LoVo (cell line): ENCODE results near the gene PLPPR2.
"Not testable (repeated sequence)": the region's sequence is repeated elsewhere in the genome, so short reads cannot be mapped to it uniquely, and the experiment has no call there.

Experiments used
- DNase-seq: peaks from one replicate; pipeline ENCODE4 v3.0.0-alpha.2; 2016; ENCODE audit warnings: low spot score

Gene PLPPR2, protein sequence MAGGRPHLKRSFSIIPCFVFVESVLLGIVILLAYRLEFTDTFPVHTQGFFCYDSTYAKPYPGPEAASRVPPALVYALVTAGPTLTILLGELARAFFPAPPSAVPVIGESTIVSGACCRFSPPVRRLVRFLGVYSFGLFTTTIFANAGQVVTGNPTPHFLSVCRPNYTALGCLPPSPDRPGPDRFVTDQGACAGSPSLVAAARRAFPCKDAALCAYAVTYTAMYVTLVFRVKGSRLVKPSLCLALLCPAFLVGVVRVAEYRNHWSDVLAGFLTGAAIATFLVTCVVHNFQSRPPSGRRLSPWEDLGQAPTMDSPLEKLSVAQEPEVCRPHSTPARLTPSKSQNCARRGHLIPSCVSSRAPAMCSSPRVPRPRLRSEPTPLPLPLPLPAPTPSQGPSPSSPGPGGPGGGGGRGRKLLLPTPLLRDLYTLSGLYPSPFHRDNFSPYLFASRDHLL

GRCh38 chr19:11355160-11356073 is at the start of gene PLPPR2:
TSS of gene PLPPR2 (plus strand) at chr19:11355432. CDS start at chr19:11357674, 2,242 bp downstream.
- peak; percentile 87 for DNase-seq

GRCh38 chr19:11306337-11306736 is 48.9 kb upstream of the PLPPR2 start:
- no peak for DNase-seq

DNA sequence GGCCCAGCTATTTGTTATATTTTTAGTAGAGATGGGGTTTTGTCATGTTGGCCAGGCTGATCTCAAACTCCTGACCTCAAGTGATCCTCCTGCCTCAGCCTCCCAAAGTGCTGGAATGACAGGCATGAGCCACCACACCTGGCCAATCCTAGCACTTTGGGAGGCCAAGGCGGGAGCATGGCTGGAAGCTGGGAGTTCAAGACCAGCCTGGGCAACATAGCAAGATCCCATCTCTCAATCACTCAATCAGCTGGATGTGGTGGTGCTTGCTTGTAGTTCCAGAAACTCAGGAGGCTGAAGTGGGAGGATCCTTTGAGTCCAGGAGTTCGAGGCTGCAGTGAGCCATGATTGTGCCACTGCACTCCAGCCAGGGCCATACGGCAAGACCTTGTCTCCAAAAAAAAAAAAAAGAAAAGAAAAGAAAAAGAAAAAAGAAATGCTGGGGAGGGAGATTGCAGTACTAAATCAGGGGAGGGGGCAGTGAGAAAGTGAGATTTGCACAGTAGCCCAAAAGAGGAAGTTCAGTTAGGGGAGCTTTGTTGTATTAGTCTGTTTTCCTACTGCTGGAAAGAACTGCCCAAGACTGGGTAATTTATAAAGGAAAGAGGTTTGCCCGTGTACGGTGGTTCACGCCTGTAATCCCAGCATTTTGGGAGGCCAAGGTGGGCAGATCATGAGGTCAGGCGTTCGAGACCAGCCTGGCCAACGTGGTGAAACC is 34.8 kb upstream of the PLPPR2 start:
- DNase-seq, result not testable (repeated sequence)

DNA sequence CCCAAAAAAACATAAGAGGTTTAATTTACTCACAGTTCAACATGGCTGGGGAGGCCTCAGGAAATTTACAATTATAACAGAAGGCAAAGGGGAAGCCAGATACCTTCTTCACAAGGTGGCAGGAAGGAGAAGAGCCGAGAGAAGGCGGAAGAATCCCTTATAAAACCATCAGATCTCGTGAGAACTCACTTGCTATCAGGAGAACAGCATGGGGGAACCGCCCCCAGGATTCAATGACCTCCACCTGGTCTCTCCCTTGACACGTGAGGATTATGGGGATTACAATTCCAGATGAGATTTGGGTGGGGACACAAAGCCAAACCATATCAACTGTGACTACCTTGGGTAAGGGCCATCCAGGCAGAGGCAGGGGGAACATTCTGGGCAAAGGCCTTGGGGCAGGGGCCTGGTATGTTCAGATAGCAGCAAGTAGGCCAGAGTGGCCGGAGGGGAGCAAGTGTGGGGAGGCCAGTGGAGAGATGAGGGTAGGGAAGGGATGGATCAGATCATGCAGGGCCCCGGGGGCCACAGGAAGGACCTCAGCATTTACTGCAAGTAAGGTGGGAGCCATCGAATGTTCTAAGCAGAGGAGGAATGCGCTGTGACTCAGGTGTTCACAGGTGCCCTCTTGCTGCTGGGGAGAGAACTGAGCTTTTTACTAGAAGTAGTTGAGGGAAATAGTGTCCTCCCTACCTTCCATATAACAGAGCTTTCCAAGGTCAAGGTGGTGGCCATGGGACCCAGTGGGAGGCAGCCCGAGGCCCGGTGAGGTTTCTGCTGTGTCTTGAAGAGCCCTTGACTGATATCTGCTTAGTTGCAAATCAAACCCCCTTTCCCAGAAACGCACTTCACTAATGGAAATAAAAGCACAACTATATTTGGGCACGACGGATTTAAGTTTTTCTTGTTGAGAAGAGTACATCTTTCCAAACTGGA is 33.8 kb upstream of the PLPPR2 start:
- DNase-seq, result no peak

DNA sequence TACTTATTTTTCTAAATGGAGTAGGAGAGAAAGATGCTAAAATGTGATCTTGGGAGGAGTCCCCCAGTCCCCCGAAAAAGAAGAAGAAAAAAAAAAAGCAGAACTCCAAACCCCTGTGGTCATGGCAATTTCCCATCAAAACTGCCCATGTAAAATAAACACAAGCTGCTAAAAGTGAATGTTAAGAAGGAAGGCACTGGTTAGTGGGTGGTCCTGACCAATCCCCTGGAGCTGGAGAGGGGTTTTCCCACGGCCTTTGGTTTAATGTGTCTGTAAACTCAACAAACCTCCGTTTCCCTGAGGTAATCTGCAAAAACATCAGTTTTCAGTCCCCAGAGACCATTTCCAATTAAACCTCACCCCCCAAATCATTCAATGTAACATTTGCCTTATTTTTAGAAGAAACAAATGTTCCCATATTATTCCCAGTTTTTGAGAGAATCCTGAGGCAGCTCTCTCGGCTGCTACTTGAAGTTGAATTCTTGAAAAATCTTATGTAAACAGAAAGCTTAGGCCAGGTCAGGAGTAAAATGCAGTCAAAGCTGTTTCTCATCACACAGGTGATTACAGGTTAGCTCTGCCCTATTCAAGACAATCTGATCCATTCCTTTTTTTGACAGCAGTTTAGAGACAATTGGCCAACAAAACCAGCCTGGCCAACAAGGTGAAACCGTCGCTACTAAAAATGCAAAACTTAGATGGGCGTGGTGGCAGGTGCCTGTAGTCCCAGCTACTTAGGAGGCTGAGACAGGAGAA is 32.8 kb upstream of the PLPPR2 start:
- no peak for DNase-seq

DNA sequence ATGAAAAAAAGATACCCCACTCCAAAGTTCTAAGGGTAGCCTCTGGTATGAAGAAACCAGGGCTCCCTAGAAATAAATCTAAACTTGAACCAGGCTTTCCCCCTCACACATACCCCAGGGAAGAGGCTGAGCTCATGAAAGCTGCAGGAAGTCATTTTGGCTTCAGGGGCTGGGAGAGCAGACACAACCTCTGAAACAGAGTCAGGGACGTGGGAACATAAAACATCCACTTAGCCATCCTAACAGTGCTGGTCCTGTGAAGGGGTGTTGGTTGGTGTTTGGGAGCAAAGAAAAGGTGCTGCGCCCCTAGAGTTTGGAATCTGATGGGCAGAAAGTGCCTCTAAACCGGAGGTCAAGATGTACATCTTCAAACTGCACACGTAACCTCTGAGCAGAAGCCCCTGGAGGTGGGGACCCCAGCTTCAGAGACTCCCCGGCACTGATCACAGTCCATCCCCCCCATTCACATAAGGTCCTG is 31.6 kb upstream of the PLPPR2 start:
- no peak for DNase-seq

DNA sequence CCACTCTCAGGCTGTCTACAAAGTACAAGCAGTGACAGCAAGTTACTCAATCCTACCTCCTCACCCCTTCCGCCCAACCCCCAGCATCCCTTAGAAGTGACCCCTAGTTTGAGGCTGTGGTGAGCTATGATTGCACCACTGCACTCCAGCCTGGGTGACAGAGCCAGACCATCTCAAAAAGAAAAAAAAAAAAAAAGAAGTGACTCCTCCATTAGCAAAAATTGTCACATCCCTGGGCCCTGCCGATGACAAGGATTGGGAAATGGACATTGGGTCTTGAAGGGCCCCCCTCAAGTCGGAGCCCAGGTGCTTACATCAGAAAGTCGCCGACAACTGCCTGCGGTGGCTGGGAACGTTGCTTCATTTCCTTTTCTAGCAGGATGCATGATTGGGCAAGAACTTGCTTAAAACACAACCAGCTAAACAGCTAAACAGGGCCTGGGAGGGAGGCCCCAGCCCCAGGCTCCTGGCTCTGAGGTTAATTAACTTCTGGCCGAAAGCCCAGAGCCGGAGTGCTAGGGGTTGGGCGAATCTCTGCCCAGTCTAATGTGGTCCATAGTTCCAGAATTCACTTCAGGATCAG is 31.1 kb upstream of the PLPPR2 start:
- DNase-seq, result no peak

DNA sequence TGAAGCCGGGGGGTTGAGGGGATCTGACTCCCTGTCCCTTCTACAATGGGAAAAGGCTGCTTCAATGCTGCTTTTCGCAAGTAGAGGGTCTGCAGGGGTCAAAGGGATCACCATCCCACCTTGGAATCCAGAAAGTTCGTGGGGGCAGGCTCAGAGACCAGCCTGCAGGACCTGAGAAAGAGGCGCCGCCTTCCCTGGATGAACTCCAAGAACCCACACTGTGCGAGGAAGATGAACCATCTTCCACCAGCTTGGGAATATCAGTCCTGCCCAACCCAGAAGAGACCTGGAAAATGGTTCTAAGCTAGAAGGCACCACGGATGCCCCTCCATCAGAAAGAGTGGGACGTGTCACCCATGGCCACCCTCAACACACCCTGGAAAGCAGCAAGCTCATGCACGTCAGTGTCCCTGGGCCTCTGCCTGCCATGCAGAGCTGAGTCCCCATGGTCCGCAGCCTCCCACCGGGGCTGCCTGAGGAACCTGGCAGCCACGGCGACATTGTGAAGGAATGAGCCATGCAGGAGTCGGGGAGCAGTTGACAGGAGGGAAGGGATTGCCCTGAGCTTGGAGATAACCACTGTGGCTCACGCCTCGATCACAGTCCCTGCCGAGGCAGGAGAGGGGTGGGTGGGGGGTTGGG is 30.4 kb upstream of the PLPPR2 start:
- DNase-seq, result no peak

GRCh38 chr19:11325544-11325943 is 29.7 kb upstream of the PLPPR2 start:
- DNase-seq, result no peak

- no peak for DNase-seq
These were observed 25.1 kb upstream of the PLPPR2 start for GRCh38 chr19:11330127-11330526.

- DNase-seq, result no peak
These were observed 23.7 kb upstream of the PLPPR2 start for GRCh38 chr19:11331502-11331901.

DNA sequence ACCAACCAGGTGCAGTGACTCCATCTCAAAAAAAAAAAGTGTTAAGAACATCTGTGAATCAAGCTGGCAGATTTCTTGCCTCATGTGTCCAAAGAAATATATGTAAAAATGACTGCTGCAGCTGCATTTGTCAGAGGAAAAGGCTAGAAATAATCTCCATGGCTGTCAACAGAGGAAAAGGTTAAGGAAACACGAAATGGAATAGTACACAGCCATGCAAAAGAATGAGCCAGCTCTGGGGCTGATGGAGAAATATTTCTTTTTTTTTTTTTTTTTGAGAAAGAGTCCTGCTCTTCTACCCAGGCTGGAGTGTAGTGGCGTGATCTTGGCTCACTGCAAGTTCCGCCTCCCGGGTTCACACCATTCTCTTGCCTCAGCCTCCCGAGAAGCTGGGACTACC is 22.4 kb upstream of the PLPPR2 start:
- DNase-seq, result no peak

GRCh38 chr19:11333838-11334237 is 21.4 kb upstream of the PLPPR2 start:
- DNase-seq, result not testable (repeated sequence)

DNA sequence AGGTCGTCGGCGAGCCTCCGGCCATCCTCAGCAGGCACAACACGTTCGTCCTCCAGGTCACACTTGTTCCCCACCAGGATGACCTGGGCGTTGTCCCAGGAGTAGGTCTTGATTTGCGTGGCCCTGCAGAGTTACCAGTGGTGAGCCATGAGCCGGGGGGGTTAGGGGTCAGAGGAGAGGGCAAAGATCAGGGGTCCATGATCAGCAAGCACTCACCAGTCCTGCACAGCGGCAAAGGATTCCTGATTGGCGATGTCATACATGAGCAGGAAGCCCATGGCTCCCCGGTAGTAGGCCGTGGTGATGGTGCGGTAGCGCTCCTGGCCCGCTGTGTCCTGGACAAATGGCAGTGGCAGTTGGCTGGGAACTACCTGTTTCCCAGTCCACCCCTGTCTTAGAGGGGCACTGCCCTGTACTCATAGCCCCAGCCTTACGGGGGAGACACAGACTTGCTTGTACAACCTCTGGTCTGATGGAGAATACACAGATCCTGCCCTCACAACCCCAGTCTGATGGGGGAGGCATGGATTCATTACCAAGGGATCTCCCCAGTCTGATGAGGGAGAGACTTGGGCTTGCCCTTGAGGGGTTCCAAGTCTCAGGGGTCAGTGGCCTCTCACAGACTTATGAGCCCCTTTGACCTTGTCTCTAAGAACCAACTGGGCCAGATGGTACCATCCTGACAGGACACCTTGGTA is 19.6 kb upstream of the PLPPR2 start:
- DNase-seq, result no peak

DNA sequence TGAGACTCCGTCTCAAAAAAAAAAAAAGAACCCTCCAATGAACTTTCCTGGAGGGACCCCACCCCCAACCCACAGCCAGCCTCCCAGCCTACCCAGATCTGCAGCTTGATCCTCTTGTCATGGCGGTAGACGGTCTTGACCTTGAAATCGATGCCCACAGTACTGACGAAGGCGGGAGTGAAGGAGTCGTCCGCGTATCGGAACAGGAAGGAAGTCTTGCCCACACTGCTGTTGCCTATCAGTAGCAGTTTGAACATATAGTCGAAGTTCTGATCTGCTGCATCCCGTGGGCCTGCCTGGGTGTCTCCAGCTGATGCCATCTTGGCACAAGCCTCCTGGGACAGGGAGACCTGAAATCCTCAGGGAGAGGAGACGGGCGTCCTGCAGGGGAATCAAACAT is 18.2 kb upstream of the PLPPR2 start:
- DNase-seq, result no peak

- DNase-seq, result no peak
These were observed 17.1 kb upstream of the PLPPR2 start for GRCh38 chr19:11338121-11338520.

DNA sequence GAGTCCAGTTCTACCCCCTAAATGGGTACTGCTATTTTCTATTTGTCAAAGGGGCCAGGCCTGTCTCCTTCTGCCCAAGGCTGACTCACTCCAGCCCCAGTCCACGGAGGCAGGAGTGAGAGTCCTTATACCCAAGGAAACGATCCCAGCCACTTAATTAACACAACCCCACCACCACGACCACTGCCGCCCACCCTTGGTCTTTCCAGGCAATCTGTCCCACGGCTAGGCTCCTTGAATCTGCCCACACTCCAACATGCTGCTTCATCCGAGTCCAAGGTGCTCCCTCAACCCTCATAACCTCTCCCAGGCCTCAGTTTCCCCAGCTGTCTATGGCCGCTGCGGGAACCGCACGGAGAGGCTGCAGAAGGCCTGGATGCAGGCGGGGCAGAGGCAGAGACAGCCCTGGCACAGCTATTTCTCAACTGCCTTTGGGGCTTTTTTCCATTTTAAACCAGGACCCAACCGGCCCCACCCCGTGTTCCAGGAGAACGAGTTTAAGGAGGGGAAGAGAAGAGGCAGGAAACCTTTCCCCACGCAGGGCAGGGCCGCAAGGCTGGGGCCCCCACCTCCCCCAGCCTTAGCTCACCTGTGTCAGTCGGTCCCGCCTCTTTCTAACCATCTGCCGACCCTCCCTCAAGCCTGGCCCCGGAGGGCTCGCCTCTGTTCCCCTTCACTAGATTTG is 16.5 kb upstream of the PLPPR2 start:
- DNase-seq, result no peak
